Sigmoid colon (tissue), 7 donors: Measurements from ENCODE around the gene SLC25A5. TPM values are rescaled to one million over a fixed set of nuclear protein-coding genes. Genes with fewer than 3 reads are reported as not detected.
"Not testable (repeated sequence)": the region's sequence is repeated elsewhere in the genome, so short reads cannot be mapped to it uniquely, and the experiment has no call there.

Experiments used
- DNase-seq: peaks from one replicate; pipeline ENCODE4 v3.0.0-alpha.2; 2019
- H3K27ac ChIP-seq, 4 donors: fragments of 200-600 bp; sonication (generic); one replicate each; pipeline ENCODE4 v1.5.1; 2016 to 2019; ENCODE audit warnings: mild to moderate bottlenecking in 1 of 4
- H3K27me3 ChIP-seq, 3 donors: fragments of 200-600 bp; sonication (generic); one replicate each; pipeline ENCODE4 v1.5.1; 2019; ENCODE audit warnings: mild to moderate bottlenecking in 1 of 3
- H3K36me3 ChIP-seq, 4 donors: fragments of 200-600 bp; sonication (generic); one replicate each; pipeline ENCODE4 v1.5.1; 2016 to 2019
- H3K4me1 ChIP-seq, 4 donors: fragments of 200-600 bp; sonication (generic); one replicate each; pipeline ENCODE4 v1.5.1; 2017 to 2019
- H3K4me3 ChIP-seq, 4 donors: fragments of 200-600 bp; sonication (generic); one replicate each; pipeline ENCODE4 v1.5.1; 2017 to 2019; ENCODE audit warnings: mild to moderate bottlenecking in 2 of 4, moderate library complexity in 1 of 4
- H3K9me3 ChIP-seq, 4 donors: fragments of 200-600 bp in 3 of 4; sonication (generic) in 3 of 4; one replicate each; pipeline versions ENCODE4 v1.5.1 to v1.6.1; 2013 to 2019
- CTCF ChIP-seq, 4 experiments: fragments of 450-650 bp in 3 of 4; fragments of 200-600 bp in 1 of 4; IDR thresholded peaks; one replicate each; pipeline ENCODE4 v1.5.1; 2016 to 2019; ENCODE audit warnings: antibody characterized with exemption in 4 of 4, mild to moderate bottlenecking in 3 of 4, moderate library complexity in 2 of 4
- EP300 ChIP-seq, 4 donors: sonication (generic); formaldehyde crosslinking; IDR thresholded peaks; one replicate each; pipeline ENCODE4 v1.6.1; 2017; ENCODE audit warnings: antibody characterized with exemption in 4 of 4
- POLR2A ChIP-seq, 2 donors: fragments of 450-650 bp; IDR thresholded peaks; one replicate each; pipeline ENCODE4 v1.6.1; 2016; ENCODE audit warnings: antibody characterized with exemption in 2 of 2, mild to moderate bottlenecking in 2 of 2, moderate library complexity in 2 of 2
- POLR2AphosphoS5 ChIP-seq, 4 donors: sonication (generic); formaldehyde crosslinking; IDR thresholded peaks; one replicate each; pipeline ENCODE4 v1.6.1; 2017; ENCODE audit warnings: antibody characterized with exemption in 4 of 4
- WGBS, 2 donors: extraction: QIAGEN DNeasy Blood & Tissue Kit; methylation state at CpG; one replicate each; pipeline ENCODE4 v1.1.7; 2013; 5-methylcytosine and 5-hydroxymethylcytosine counted together
- intact Hi-C: fragments of 100-400 bp; cut with DNase I; formaldehyde crosslinking; loops from one replicate; pipeline ENCODE4 v1.15.1; 2023
- polyA plus RNA-seq, 3 donors: library from polyadenylated mRNA; stranded (reverse); fragments of 200-250 nt; gene quantifications; one replicate each; pipeline ENCODE4 v1.2.3, GENCODE V29; 2013
- total RNA-seq, 4 donors: library from RNA; depleted of rRNA; stranded (reverse); fragments of >200 nt; gene quantifications; one replicate each; pipeline ENCODE4 v1.1.0, GENCODE V29; 2016
- donor health status: healthy with polysubstance abuse.
- donor health status: Bipolar disorder and iron deficiency.
- donor health status: healthy.

Gene SLC25A5
- total and polyA plus RNA-seq, 7 donors = 269 to 2,420 (median 356) TPM

GRCh38 chrX:119423631-119424030 lies 44.6 kb upstream of the SLC25A5 start:
- Histone ChIP-seq H3K27ac (no peak overlapping the region), H3K9me3 (no peaks in the 10 kb centered on the region), H3K4me1 (no peaks in the 10 kb centered on the region), H3K36me3 (no peaks in the 10 kb centered on the region), H3K27me3 (no peaks in the 10 kb centered on the region), H3K4me3 (no peak overlapping the region)
- intact Hi-C loops = no loop called here
- WGBS, 2 donors = 97 to 99% methylated on average over 14 of the region's 14 CpGs
- TF ChIP-seq POLR2A (IDR thresholded peaks at IDR 0.05) = no peak
- TF ChIP-seq POLR2AphosphoS5 (IDR thresholded peaks at IDR 0.05) = no peak
- TF ChIP-seq CTCF (IDR thresholded peaks at IDR 0.05) = no peak
- DNase-seq = no peak

GRCh38 chrX:119424999-119425398 lies 43.2 kb upstream of the SLC25A5 start:
- H3K4me3 ChIP-seq = no peak overlapping the region
- no peaks in the 10 kb centered on the region for H3K36me3 ChIP-seq
- 89 to 90% methylated on average over 6 of the region's 6 CpGs for WGBS, 2 donors
- H3K9me3 ChIP-seq = no peaks in the 10 kb centered on the region
- no peaks in the 10 kb centered on the region for H3K4me1 ChIP-seq
- TF ChIP-seq CTCF (IDR thresholded peaks at IDR 0.05) (no peak), POLR2AphosphoS5 (IDR thresholded peaks at IDR 0.05) (no peak), POLR2A (IDR thresholded peaks at IDR 0.05) (no peak), EP300 (IDR thresholded peaks at IDR 0.05) (no peak)
- intact Hi-C loops = no loop called here
- DNase-seq = no peak
- H3K27me3 ChIP-seq = no peaks in the 10 kb centered on the region
- H3K27ac ChIP-seq = no peak overlapping the region

- Histone ChIP-seq H3K27ac (no peak overlapping the region), H3K27me3 (no peaks in the 10 kb centered on the region), H3K4me1 (no peaks in the 10 kb centered on the region), H3K9me3 (no peaks in the 10 kb centered on the region), H3K36me3 (no peaks in the 10 kb centered on the region), H3K4me3 (no peak overlapping the region)
- WGBS, 2 donors = 53 to 83% methylated on average over 9 of the region's 9 CpGs
- intact Hi-C loops = no loop called here
- DNase-seq = no peak
- no peak for TF ChIP-seq CTCF (IDR thresholded peaks at IDR 0.05)
- TF ChIP-seq POLR2AphosphoS5 (IDR thresholded peaks at IDR 0.05) = no peak
- TF ChIP-seq POLR2A (IDR thresholded peaks at IDR 0.05) = no peak
- no peak for TF ChIP-seq EP300 (IDR thresholded peaks at IDR 0.05)
These were observed 41.0 kb upstream of the SLC25A5 start for GRCh38 chrX:119427024-119427794.

GRCh38 chrX:119427795-119428185 lies 40.5 kb upstream of the SLC25A5 start:
- Histone ChIP-seq H3K27ac (no peak overlapping the region), H3K9me3 (no peaks in the 10 kb centered on the region), H3K4me1 (no peaks in the 10 kb centered on the region), H3K4me3 (no peak overlapping the region), H3K36me3 (no peaks in the 10 kb centered on the region), H3K27me3 (no peaks in the 10 kb centered on the region)
- intact Hi-C loops = no loop called here
- 62 to 73% methylated on average over 4 of the region's 4 CpGs for WGBS, 2 donors
- TF ChIP-seq POLR2AphosphoS5 (IDR thresholded peaks at IDR 0.05) (no peak), EP300 (IDR thresholded peaks at IDR 0.05) (no peak), CTCF (IDR thresholded peaks at IDR 0.05) (no peak), POLR2A (IDR thresholded peaks at IDR 0.05) (no peak)
- DNase-seq = no peak

- WGBS, 2 donors = 55 to 83% methylated on average over 3 to 4 of the region's 4 CpGs
- H3K4me1 ChIP-seq = no peaks in the 10 kb centered on the region
- intact Hi-C loops = no loop called here
These were observed 38.8 kb upstream of the SLC25A5 start for GRCh38 chrX:119429471-119429870.

GRCh38 chrX:119441295-119441694 lies 26.9 kb upstream of the SLC25A5 start:
- H3K4me1 ChIP-seq, H3K27ac ChIP-seq, H3K36me3 ChIP-seq, H3K4me3 ChIP-seq, H3K9me3 ChIP-seq, H3K27me3 ChIP-seq, DNase-seq, intact Hi-C loops: not testable (repeated sequence)
- 34 to 97% methylated on average over 9 of the region's 17 CpGs for WGBS, 2 donors

More at GRCh38 chrX:119429471-119429870, 38.8 kb upstream of the SLC25A5 start:
- TF ChIP-seq POLR2A (IDR thresholded peaks at IDR 0.05) (no peak), POLR2AphosphoS5 (IDR thresholded peaks at IDR 0.05) (no peak), CTCF (IDR thresholded peaks at IDR 0.05) (no peak), EP300 (IDR thresholded peaks at IDR 0.05) (no peak)
- H3K36me3 ChIP-seq = no peaks in the 10 kb centered on the region
- no peak overlapping the region for H3K4me3 ChIP-seq
- no peak for DNase-seq
- H3K27ac ChIP-seq = no peak overlapping the region
- no peaks in the 10 kb centered on the region for H3K27me3 ChIP-seq
- H3K9me3 ChIP-seq = no peaks in the 10 kb centered on the region
